Measurements from ENCODE around the gene TMEM106C. TPM values are rescaled to one million over a fixed set of nuclear protein-coding genes. Genes with fewer than 3 reads are reported as not detected.
A peak's percentile ranks its signal among the peaks of the same experiment; 100 is the strongest.

The TMEM106C gene
- total RNA-seq, 3 donors from 2014 or later, result 93.9 to 208 (median 183) TPM

DNA sequence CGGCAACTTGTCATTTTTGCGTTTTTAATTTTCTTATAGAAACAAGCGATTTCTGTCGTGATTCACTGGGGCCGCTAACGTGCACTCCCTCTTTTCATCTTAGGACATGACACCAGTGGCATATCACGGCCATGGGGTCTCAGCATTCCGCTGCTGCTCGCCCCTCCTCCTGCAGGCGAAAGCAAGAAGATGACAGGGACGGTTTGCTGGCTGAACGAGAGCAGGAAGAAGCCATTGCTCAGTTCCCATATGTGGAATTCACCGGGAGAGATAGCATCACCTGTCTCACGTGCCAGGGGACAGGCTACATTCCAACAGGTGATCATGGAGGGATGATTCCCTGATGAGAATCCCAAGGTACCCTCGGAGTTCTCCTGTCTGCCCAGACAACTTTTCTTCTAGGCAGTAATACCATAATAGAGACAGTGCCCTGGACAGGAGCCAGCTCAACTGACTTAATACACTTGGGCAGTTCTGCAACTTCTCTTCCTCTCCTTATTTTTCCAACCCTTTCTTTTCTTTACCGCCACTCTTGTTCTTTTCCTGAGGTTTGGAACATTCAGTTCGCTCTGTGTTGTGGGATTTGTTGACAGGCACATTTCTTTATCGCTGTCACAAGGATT is 821 bp downstream of the TMEM106C start:
- peak; percentile 19 for ATAC-seq
- peak; percentile 47 to 69 (median 48) for DNase-seq
- Histone ChIP-seq H3K9me3 (no peaks in the 10 kb centered on the region), H3K36me3 (ENCODE audit: low read depth) (no peaks in the 10 kb centered on the region), H3K4me3 (peak overlapping the region; percentile 33), H3K4me1 (ENCODE audit: low read depth) (peaks cover 23% of the 10 kb centered on the region)
- TF ChIP-seq, protein P1, sequence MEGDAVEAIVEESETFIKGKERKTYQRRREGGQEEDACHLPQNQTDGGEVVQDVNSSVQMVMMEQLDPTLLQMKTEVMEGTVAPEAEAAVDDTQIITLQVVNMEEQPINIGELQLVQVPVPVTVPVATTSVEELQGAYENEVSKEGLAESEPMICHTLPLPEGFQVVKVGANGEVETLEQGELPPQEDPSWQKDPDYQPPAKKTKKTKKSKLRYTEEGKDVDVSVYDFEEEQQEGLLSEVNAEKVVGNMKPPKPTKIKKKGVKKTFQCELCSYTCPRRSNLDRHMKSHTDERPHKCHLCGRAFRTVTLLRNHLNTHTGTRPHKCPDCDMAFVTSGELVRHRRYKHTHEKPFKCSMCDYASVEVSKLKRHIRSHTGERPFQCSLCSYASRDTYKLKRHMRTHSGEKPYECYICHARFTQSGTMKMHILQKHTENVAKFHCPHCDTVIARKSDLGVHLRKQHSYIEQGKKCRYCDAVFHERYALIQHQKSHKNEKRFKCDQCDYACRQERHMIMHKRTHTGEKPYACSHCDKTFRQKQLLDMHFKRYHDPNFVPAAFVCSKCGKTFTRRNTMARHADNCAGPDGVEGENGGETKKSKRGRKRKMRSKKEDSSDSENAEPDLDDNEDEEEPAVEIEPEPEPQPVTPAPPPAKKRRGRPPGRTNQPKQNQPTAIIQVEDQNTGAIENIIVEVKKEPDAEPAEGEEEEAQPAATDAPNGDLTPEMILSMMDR (IDR thresholded peaks at IDR 0.05), result no peak
- intact Hi-C loops (cut with DNase I, micrococcal nuclease), result no loop called here

DNA sequence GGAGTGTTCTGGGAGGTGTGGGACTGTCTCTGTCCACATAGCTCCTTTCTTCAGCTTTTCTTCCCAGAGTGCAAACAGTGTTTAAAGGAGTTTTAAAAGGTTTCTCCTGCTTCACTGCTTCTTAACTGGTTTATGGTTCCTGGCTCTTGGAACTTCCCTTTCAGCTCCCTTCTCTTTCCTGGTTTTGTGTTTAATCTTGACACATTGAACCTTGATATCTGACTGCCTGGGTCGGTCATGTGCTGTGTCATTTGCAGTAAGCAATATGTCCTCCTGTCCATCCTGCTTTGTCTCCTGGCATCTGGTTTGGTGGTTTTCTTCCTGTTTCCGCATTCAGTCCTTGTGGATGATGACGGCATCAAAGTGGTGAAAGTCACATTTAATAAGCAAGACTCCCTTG is 2.2 kb downstream of the TMEM106C start:
- peak; percentile 80 for ATAC-seq
- no peak overlapping the region for H3K4me3 ChIP-seq

DNA sequence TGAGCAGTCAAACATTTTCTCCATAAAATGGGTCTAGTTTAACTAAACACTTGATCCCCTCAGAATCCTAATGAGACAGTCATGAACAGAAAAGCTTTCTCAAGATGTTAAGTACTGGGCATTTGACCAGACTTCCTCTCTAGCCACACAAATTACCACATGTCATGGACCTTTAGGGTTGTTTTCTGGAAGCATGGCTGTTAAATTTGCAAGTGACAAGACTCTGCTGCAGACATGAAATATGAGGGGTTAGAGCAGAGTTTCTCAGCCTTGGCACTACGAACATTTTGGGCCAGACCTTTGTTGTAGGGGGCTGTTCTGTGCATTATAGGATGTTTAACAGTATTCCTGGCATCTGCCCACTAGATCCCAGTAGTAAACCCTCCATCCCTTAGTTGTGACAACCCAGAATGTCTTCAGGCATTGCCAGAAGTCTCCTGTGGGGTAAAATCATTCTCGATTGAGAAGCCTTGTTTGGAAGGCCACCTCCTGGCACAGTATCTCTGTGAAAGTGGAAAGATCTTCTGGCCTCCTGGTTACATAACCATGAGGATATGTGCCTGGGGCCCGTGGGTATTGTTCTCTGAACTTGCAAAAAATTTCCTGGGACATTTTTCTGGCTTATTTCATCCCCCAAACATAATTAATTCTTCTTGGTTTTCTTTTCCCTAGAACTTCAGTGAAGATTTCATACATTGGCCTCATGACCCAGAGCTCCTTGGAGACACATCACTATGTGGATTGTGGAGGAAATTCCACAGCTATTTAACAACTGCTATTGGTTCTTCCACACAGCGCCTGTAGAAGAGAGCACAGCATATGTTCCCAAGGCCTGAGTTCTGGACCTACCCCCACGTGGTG is 4.3 kb downstream of the TMEM106C start:
- H3K36me3 ChIP-seq (ENCODE audit: low read depth), result no peaks in the 10 kb centered on the region
- intact Hi-C loops (cut with DNase I, micrococcal nuclease), result no loop called here
- H3K9me3 ChIP-seq, result no peaks in the 10 kb centered on the region
- peaks cover 23% of the 10 kb centered on the region for H3K4me1 ChIP-seq (ENCODE audit: low read depth)
- TF ChIP-seq, protein P1 (IDR thresholded peaks at IDR 0.05), result no peak
- ATAC-seq (no peak), DNase-seq (no peak)
- H3K4me3 ChIP-seq, result no peak overlapping the region

More for the DNA sequence above, 2.2 kb downstream of the TMEM106C start:
- H3K4me1 ChIP-seq (ENCODE audit: low read depth), result peaks cover 23% of the 10 kb centered on the region
- H3K9me3 ChIP-seq, result no peaks in the 10 kb centered on the region
- intact Hi-C loops (cut with DNase I, micrococcal nuclease), result no loop called here
- TF ChIP-seq, protein P1 (IDR thresholded peaks at IDR 0.05), result no peak
- DNase-seq, result peak in 2 of 3 donors; percentile 32 to 69
- H3K36me3 ChIP-seq (ENCODE audit: low read depth), result no peaks in the 10 kb centered on the region

DNA sequence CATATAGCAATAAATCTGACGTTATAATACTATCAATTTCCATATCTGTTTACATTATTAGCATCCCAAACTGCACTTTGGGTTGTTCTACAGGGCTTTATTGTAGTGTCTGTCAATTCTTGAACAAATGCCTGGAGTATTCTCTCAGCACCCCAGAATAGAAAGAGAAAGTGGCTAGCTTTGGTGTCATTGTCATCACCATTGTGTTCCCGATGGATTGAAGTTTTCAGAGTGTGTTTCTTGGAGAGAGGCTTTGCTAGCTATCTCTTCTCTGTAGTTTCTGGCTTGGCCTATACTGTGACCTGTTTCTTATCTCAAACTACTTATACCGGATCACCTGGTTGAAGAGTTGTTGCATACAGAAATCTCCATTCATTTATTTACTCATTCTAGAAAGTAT is 6.4 kb downstream of the TMEM106C start:
- no peaks in the 10 kb centered on the region for H3K9me3 ChIP-seq
- DNase-seq (no peak), ATAC-seq (no peak)
- H3K4me3 ChIP-seq, result no peak overlapping the region
- TF ChIP-seq, protein P1 (IDR thresholded peaks at IDR 0.05), result no peak
- intact Hi-C loops (cut with DNase I, micrococcal nuclease), result no loop called here
- peaks cover 8% of the 10 kb centered on the region for H3K4me1 ChIP-seq (ENCODE audit: low read depth)
- H3K36me3 ChIP-seq (ENCODE audit: low read depth), result no peaks in the 10 kb centered on the region

DNA sequence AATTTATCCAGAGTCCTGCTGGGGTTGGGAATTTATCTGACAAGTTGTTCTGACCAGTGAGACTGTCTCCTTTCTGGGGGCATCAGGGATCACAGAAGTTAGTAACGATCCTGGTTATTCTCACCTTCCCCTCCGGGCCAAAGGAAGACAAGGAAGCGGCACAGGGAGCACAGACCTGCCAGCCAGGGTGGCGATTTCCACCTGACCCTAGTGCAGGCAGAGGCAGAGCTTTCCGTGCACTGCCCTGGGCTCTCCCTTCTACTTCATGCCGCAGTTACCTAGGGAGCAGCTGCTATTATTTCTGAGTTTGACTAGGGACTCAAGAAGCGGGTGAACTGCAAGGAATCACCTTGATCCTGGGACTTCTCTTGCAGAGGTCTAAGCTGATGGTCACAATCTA is 7.4 kb downstream of the TMEM106C start:
- intact Hi-C loops (cut with DNase I, micrococcal nuclease), result no loop called here
- no peaks in the 10 kb centered on the region for H3K9me3 ChIP-seq
- DNase-seq, result peak in 1 of 3 donors; percentile 12
- TF ChIP-seq, protein P1 (IDR thresholded peaks at IDR 0.05), result no peak
- ATAC-seq, result no peak
- no peak overlapping the region for H3K4me3 ChIP-seq
- no peaks in the 10 kb centered on the region for H3K36me3 ChIP-seq (ENCODE audit: low read depth)
- H3K4me1 ChIP-seq (ENCODE audit: low read depth), result no peaks in the 10 kb centered on the region
